HL-60 (cell line): Measurements from ENCODE around the gene EGFL7.

ENCODE experiments used
- GABPA ChIP-seq: IDR thresholded peaks from 2 replicates; pipeline ENCODE4 v1.6.1; 2012; ENCODE audit warnings: low read depth
- POLR2AphosphoS5 ChIP-seq: IDR thresholded peaks from 2 replicates; pipeline ENCODE4 v1.6.1; 2012; ENCODE audit warnings: low read depth
- SPI1 ChIP-seq: IDR thresholded peaks from 2 replicates; pipeline ENCODE4 v1.6.1; 2012; ENCODE audit warnings: low read depth, mild to moderate bottlenecking, borderline replicate concordance
- TF ChIP-seq, protein P1 (sequence below): IDR thresholded peaks from one replicate; pipeline ENCODE4 v1.5.1; 2011; ENCODE audit warnings: low read length, control low read depth, inconsistent platforms; ENCODE audit not compliant: insufficient read depth
- TF ChIP-seq, protein P2 (sequence below): IDR thresholded peaks from 2 replicates; pipeline ENCODE4 v1.6.1; 2012; ENCODE audit warnings: low read depth; ENCODE audit not compliant: insufficient replicate concordance

DNA sequence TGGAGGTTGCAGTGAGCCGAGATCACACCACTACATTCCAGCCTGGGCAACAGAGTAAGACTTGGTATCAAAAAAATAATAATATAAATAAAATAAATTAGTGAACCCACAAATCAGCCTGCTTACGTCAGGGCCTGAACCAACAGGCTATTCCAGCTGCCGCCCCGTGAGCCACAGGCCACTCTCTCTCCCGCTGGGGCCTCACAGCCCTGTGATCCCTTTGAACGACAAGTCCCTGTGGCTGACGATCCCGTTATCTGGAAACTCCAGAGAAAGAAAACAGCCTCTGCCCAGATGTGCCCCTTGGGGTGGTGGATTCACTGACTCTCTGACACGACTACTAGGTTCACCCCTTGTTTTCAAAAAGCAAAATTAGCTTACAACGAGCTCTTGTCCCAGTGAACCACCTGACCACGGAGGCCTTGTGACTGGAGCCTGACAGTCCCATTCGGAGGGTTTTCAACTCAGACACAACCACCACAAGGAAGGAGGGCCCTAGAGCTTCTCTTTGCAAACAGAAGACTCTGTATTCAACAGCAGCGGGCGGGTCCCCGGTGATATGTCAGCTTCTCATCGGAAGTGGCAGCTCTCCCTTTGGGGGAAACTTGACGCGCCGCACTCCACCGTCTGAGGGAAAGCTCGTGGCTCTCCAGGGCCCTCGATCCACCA, 45.3 kb downstream of the EGFL7 start:
- TF ChIP-seq, protein P1, sequence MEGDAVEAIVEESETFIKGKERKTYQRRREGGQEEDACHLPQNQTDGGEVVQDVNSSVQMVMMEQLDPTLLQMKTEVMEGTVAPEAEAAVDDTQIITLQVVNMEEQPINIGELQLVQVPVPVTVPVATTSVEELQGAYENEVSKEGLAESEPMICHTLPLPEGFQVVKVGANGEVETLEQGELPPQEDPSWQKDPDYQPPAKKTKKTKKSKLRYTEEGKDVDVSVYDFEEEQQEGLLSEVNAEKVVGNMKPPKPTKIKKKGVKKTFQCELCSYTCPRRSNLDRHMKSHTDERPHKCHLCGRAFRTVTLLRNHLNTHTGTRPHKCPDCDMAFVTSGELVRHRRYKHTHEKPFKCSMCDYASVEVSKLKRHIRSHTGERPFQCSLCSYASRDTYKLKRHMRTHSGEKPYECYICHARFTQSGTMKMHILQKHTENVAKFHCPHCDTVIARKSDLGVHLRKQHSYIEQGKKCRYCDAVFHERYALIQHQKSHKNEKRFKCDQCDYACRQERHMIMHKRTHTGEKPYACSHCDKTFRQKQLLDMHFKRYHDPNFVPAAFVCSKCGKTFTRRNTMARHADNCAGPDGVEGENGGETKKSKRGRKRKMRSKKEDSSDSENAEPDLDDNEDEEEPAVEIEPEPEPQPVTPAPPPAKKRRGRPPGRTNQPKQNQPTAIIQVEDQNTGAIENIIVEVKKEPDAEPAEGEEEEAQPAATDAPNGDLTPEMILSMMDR = no peak
- TF ChIP-seq, protein P2, sequence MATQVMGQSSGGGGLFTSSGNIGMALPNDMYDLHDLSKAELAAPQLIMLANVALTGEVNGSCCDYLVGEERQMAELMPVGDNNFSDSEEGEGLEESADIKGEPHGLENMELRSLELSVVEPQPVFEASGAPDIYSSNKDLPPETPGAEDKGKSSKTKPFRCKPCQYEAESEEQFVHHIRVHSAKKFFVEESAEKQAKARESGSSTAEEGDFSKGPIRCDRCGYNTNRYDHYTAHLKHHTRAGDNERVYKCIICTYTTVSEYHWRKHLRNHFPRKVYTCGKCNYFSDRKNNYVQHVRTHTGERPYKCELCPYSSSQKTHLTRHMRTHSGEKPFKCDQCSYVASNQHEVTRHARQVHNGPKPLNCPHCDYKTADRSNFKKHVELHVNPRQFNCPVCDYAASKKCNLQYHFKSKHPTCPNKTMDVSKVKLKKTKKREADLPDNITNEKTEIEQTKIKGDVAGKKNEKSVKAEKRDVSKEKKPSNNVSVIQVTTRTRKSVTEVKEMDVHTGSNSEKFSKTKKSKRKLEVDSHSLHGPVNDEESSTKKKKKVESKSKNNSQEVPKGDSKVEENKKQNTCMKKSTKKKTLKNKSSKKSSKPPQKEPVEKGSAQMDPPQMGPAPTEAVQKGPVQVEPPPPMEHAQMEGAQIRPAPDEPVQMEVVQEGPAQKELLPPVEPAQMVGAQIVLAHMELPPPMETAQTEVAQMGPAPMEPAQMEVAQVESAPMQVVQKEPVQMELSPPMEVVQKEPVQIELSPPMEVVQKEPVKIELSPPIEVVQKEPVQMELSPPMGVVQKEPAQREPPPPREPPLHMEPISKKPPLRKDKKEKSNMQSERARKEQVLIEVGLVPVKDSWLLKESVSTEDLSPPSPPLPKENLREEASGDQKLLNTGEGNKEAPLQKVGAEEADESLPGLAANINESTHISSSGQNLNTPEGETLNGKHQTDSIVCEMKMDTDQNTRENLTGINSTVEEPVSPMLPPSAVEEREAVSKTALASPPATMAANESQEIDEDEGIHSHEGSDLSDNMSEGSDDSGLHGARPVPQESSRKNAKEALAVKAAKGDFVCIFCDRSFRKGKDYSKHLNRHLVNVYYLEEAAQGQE = no peak
- TF ChIP-seq POLR2AphosphoS5 (no peak), GABPA (no peak), SPI1 (no peak)
